Aorta (tissue), 5 donors: ENCODE results near the gene FRYL. TPM values are rescaled to one million over a fixed set of nuclear protein-coding genes. Genes with fewer than 3 reads are reported as not detected.

Experiments used
- ATAC-seq: fragments of 200-7000 bp; cut with Tn5 transposase; one replicate; pipeline ENCODE4 v1.9.1; 2022; ENCODE audit warnings: moderate library complexity; ENCODE audit not compliant: low FRiP score
- DNase-seq, 2 donors: peaks; one replicate each; pipeline ENCODE4 v3.0.0-alpha.2; 2020
- H3K27ac ChIP-seq, 2 donors: one replicate each; pipeline ENCODE4 v1.5.1; 2013; ENCODE audit warnings: low read length in 2 of 2, mild to moderate bottlenecking in 2 of 2, moderate library complexity in 2 of 2, control low read depth in 1 of 2, inconsistent platforms in 1 of 2, low read depth in 1 of 2
- H3K27me3 ChIP-seq, 2 donors: one replicate each; pipeline ENCODE4 v1.6.1; 2013; ENCODE audit warnings: control low read depth in 1 of 2, low read length in 1 of 2, mild to moderate bottlenecking in 1 of 2, moderate library complexity in 1 of 2; ENCODE audit not compliant: insufficient read depth in 2 of 2, control insufficient read depth in 1 of 2
- H3K36me3 ChIP-seq, 2 donors: one replicate each; pipeline ENCODE4 v1.6.1; 2013; ENCODE audit warnings: control low read depth in 1 of 2, low read length in 1 of 2, mild to moderate bottlenecking in 1 of 2; ENCODE audit not compliant: insufficient read depth in 2 of 2, control insufficient read depth in 1 of 2
- H3K4me1 ChIP-seq, 2 donors: one replicate each; pipeline ENCODE4 v1.6.1; 2013; ENCODE audit warnings: low read length in 2 of 2, control low read depth in 1 of 2, mild to moderate bottlenecking in 1 of 2, moderate library complexity in 1 of 2; ENCODE audit not compliant: insufficient read depth in 2 of 2, control insufficient read depth in 1 of 2
- H3K4me3 ChIP-seq, 2 donors: one replicate each; pipeline ENCODE4 v1.5.1; 2013; ENCODE audit warnings: low read length in 2 of 2, control low read depth in 1 of 2, mild to moderate bottlenecking in 1 of 2
- H3K9me3 ChIP-seq: one replicate; pipeline ENCODE4 v1.6.1; 2013; ENCODE audit warnings: mild to moderate bottlenecking, low read length; ENCODE audit not compliant: control insufficient read depth
- WGBS, 2 donors: extraction: QIAGEN DNeasy Blood & Tissue Kit; methylation state at CpG; one replicate each; pipeline ENCODE4 v1.1.7; 2013; 5-methylcytosine and 5-hydroxymethylcytosine counted together
- intact Hi-C, 2 donors: fragments of 100-400 bp; cut with DNase I; formaldehyde crosslinking; loops; one replicate each; pipeline versions ENCODE4 v1.14.2 to v1.15.0; 2022
- polyA plus RNA-seq, 2 donors: library from polyadenylated mRNA; stranded (reverse); fragments of 200-250 nt; gene quantifications; one replicate each; pipeline ENCODE4 v1.2.3, GENCODE V29; 2013
- total RNA-seq, 2 donors: library from RNA; stranded (reverse); fragmentation: NEBNext Ultra II Directional; extraction: Animal tissue kit (Norgen Biotek cat#: 25700); gene quantifications; one replicate each; pipeline ENCODE4 v1.2.1, GENCODE V29; 2021
- donor health status: healthy with polysubstance abuse.
- donor health status: Bipolar disorder and iron deficiency.
- donor health status: DM: no; HTN: no; CAD: no.
- donor health status: DM: no; HTN: no; CAD: no.
- donor health status: DM: yes; HTN: yes; CAD: no.

Gene FRYL
- total and polyA plus RNA-seq, 4 donors: 12.8 to 141 (median 85.7) TPM

DNA sequence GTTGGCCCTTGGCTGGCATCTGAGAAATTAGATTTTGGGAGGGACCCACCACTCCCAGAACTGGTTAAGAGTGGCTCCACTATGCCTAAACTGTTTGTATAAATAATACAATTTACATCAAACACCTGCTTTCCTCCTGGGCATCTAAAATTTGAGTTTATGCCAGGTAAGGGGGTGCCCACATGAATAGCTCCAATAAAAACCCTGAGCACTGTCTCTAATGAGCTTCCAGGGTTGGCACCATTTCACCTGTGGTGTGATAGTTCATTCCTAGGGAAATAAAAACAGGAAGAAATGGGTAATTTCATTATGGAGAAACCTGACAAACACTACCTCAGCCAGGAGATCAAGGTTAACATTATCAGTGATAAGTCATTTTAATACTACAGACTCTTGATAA is 119.7 kb downstream of the FRYL start:
- no peak for ATAC-seq
- H3K4me3 ChIP-seq: no peak overlapping the region
- H3K27ac ChIP-seq: no peak overlapping the region
- no peaks in the 10 kb centered on the region for H3K27me3 ChIP-seq
- DNase-seq: no peak
- no peaks in the 10 kb centered on the region for H3K9me3 ChIP-seq
- H3K36me3 ChIP-seq: no peaks in the 10 kb centered on the region
- intact Hi-C loops: loop anchor here in 1 of 2 donors (10.0 kb wide), 1 partner anchor 56 kb away; no protein-coding TSS in a partner anchor
- peaks cover 0 to 2% of the 10 kb centered on the region in 2 donors for H3K4me1 ChIP-seq

DNA sequence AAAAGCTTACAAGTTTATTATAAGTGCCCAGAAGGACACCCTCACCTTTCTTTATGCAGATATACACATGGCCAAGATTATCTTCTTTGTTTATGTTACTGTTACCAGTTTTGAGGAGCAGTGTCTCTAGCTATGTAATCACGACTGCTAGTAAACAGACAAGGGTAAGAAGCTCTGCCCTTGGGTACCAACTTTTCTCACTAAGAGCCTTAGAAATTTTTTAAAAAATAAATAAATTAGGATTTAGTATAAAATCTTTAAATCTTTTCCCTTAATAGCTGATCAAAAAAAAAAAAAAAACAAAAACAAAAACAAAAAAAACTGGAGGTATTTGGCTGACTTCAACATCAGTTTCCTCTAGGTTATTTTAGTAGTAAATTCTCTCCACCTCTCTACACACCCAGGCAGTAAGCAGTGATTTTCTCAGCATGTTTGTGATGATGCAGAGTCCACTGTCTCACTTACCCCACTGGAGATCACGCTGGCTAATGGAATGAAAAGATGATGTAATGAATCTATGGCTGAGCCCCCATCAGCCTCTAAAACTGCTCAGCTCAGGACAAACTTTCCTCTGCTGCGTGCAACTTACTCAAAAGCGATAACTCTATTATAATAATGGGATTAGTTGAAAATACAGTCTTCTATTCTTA is 125.9 kb downstream of the FRYL start:
- WGBS, 2 donors: 48 to 53% methylated on average over 4 of the region's 4 CpGs
- no peaks in the 10 kb centered on the region for H3K36me3 ChIP-seq
- H3K4me1 ChIP-seq: peaks cover 3 to 12% of the 10 kb centered on the region in 2 donors
- DNase-seq: no peak
- H3K9me3 ChIP-seq: no peaks in the 10 kb centered on the region
- H3K4me3 ChIP-seq: peak overlapping the region in 1 of 2 donors; percentile 64
- H3K27me3 ChIP-seq: no peaks in the 10 kb centered on the region
- peak overlapping the region in 1 of 2 donors; percentile 12 for H3K27ac ChIP-seq
- ATAC-seq: peak; percentile 39
- intact Hi-C loops: no loop called here

DNA sequence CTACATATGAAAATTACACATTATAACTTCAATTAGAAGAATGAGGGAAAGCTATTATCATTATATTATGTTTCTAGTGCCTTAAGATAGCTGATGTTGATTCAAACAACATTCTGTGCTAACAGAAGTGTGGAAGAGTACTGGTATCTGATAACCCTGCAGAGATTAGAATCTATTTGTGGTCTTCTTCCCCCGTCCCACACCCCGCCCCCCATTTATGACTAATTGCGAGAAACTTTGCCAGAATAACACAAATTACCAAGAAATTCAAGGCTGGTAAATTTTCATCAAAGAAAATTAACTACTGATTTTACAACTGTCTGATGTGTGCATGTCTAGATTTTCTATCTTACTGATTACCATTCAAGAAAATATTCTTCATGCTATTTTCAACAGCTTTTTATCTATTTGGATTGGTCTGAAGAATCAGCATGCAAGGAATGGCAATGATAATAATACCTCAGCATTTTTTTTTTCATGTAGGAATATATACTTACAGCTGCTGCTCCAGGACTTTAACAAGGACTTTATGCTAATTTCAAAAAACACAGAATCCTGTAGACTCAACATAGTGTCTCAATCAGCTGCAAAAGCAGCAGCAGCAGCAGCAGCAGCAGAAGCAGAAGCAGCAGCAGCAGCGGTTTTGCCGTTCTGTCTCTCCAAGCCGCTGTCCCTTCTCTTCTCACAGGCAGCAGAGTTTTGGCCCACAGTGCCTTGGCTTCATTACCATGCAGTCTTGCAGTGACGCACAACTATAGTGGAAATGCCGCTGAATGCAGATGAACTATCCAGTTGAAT is 126.7 kb downstream of the FRYL start:
- WGBS, 2 donors: 10 to 12% methylated on average over 8 of the region's 8 CpGs
- Histone ChIP-seq H3K36me3 (no peaks in the 10 kb centered on the region), H3K9me3 (no peaks in the 10 kb centered on the region), H3K4me1 (peaks cover 2 to 12% of the 10 kb centered on the region in 2 donors), H3K4me3 (peak overlapping the region in 1 of 2 donors; percentile 64), H3K27me3 (no peaks in the 10 kb centered on the region), H3K27ac (peak overlapping the region in 1 of 2 donors; percentile 14)
- ATAC-seq (peak; percentile 82), DNase-seq (peak in 1 of 2 donors; percentile 71)
- intact Hi-C loops: no loop called here

DNA sequence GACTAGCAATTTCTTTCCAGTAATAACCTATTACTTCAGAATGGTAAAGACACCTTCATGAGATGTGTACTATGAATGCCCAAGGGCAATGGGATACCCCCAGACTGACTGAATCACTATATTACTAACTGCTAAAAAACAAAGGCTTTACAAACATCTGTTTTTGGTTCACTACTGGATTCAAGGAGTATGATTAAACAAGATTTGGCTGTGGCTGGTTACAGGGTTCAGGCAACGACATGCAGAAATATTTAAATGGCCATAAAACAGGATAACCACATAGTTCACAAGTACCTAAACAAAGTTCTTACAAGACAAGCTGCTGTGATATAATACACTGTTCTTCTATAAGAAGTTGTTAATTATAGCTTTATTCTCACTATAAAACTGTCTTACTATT is 128.2 kb downstream of the FRYL start:
- DNase-seq: no peak
- H3K4me3 ChIP-seq: no peak overlapping the region
- ATAC-seq: no peak
- H3K36me3 ChIP-seq: no peaks in the 10 kb centered on the region
- intact Hi-C loops: no loop called here
- no peaks in the 10 kb centered on the region for H3K27me3 ChIP-seq
- no peaks in the 10 kb centered on the region for H3K9me3 ChIP-seq
- H3K4me1 ChIP-seq: peaks cover 2 to 12% of the 10 kb centered on the region in 2 donors
- 49 to 68% methylated on average over 1 of the region's 1 CpG for WGBS, 2 donors
- H3K27ac ChIP-seq: peak overlapping the region in 1 of 2 donors; percentile 22

DNA sequence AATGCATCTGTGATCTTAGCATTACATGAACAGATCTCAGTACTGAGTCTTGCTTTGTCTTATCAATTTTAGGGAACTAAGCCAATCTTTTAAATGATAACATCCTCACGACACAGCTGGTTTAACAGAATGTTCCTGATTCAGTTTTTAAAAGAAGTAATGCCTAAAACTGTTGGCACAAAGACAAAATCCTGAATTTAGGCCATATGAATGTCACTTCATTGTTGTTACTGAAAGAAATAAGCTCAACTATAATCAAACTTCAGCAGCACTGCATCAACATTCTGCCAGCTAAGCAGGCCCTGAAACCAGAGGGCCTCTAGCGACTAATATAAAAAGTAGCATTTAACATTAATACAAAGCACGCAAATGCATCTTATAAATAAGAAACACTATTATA is 130.6 kb downstream of the FRYL start:
- WGBS, 2 donors: 22 to 28% methylated on average over 3 of the region's 3 CpGs

DNA sequence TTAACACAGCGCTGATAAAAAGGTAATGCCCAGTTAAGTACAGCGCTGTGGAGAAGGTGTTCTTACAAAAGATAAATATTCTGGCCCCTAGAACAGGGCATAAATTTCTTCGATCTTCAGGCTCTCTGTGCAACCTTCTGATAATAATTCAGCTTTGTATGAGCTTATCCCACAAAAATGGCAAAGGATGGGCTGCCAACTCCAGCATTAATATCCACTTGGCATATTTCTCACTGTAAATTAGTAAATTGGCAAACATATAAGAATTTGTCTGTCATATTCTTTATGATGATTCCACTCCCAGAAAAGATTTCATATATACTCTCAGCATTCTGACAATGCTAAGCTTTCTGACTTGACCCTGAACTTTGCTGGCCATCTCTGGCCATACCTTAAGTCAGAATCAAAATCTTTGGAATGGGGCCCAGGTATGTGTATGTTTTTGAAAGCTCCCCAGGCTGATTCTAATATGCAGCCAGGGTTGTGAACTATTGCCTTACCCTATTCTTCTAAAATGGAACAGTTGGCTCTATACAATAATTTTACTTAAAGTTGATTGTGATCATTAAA is 134.8 kb downstream of the FRYL start:
- no peak overlapping the region for H3K27ac ChIP-seq
- H3K4me3 ChIP-seq: no peak overlapping the region
- ATAC-seq: no peak
- no peaks in the 10 kb centered on the region for H3K36me3 ChIP-seq
- H3K9me3 ChIP-seq: no peaks in the 10 kb centered on the region
- peaks cover 2 to 6% of the 10 kb centered on the region in 2 donors for H3K4me1 ChIP-seq
- no peaks in the 10 kb centered on the region for H3K27me3 ChIP-seq
- intact Hi-C loops: no loop called here
- DNase-seq: no peak
- 49 to 53% methylated on average over 3 of the region's 3 CpGs for WGBS, 2 donors

More for the DNA sequence above, 130.6 kb downstream of the FRYL start:
- Histone ChIP-seq H3K4me3 (no peak overlapping the region), H3K27me3 (no peaks in the 10 kb centered on the region), H3K27ac (no peak overlapping the region), H3K36me3 (no peaks in the 10 kb centered on the region), H3K9me3 (no peaks in the 10 kb centered on the region), H3K4me1 (peaks cover 2 to 14% of the 10 kb centered on the region in 2 donors)
- no peak for DNase-seq
- ATAC-seq: no peak
- intact Hi-C loops: no loop called here

DNA sequence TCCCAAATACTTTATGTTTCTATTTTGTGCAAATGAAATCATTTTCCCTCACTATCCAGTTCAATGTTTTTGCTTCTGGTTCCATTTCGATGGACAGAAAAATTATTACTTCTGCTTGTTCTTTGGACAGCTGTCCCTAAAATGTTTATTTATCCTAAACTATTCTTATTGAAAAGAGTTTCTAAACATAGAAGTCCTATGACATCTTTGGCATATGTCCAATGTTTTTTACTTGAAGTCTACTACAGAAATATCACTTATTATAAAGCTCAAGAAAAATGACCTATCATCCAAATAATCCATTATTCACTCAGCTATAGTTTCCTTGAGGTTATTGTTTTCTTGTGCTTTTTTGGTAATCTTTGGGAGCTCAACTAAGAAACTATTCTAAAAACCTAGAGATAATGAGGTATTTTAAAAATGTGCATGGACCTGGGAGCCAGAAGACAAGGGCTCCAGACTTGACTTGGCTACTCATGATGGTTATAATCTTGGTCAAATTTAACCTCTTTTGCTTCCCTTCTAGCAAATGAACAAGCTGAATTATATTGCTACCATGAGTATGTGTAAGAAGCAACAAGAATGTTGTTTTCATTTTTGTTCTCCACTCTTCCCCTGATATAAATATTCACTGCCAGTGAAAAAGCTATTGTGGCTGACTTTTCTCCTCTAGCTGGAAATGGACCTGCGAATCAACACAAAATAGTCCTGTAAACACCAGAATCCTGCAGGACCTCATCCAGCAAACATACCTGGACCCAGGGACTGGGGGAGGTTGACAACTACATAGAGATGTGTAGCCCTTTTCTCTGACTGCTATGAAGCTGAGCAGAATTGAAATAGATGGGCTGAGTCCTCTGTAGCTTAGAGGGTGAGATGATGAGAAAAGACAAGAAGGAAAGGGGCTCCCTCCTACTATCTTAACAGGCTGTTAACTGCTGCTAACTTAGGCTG is 137.4 kb downstream of the FRYL start:
- H3K27ac ChIP-seq: peak overlapping the region in 1 of 2 donors; percentile 68
- H3K36me3 ChIP-seq: no peaks in the 10 kb centered on the region
- no peaks in the 10 kb centered on the region for H3K9me3 ChIP-seq
- 10 to 15% methylated on average over 2 of the region's 2 CpGs for WGBS, 2 donors
- peaks cover 2% of the 10 kb centered on the region in 2 donors for H3K4me1 ChIP-seq
- intact Hi-C loops: no loop called here
- no peak for ATAC-seq
- no peak overlapping the region for H3K4me3 ChIP-seq
- DNase-seq: no peak
- no peaks in the 10 kb centered on the region for H3K27me3 ChIP-seq

DNA sequence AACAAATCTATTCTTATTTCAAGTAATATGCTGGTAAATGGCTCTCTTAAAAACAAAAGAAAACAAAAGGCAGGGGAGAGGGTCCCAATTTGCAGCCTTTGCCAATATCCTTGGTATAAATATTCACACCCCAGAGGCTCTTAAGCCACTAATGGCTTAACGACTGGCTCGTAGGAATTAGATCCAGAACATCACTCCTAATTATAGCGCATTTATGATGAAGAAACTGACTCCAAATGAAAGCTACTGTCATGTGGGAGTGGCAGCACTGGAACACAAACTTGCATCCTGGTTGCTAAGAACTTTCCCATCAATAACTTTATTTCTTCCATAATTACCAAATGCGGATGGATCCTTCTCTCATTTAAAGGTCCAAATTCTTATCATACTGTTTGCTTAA is 138.7 kb downstream of the FRYL start:
- Histone ChIP-seq H3K9me3 (no peaks in the 10 kb centered on the region), H3K27ac (no peak overlapping the region), H3K27me3 (no peaks in the 10 kb centered on the region), H3K4me3 (no peak overlapping the region), H3K36me3 (no peaks in the 10 kb centered on the region), H3K4me1 (peaks cover 2% of the 10 kb centered on the region in 2 donors)
- no peak for DNase-seq
- intact Hi-C loops: no loop called here
- WGBS, 2 donors: 79 to 82% methylated on average over 4 of the region's 4 CpGs
- no peak for ATAC-seq
